Measurements from ENCODE around the gene LRRC55. TPM values are rescaled to one million over a fixed set of nuclear protein-coding genes. Genes with fewer than 3 reads are reported as not detected.

Gene LRRC55
- total and polyA plus RNA-seq, 2 experiments from 2014 or later, result 0.10 TPM; not detected in 1

- WGBS (ENCODE audit: low lambda C conversion rate, missing lambda C conversion rate), result 44% methylated on average over 2 of the region's 2 CpGs
- Histone ChIP-seq H3K27me3 (no peaks in the 10 kb centered on the region), H3K9me3 (ENCODE audit: low read depth) (no peaks in the 10 kb centered on the region), H3K79me2 (no peaks in the 10 kb centered on the region), H3K4me2 (peak overlapping the region; percentile 37), H3K9me2 (replicated peaks; ENCODE audit: insufficient read depth) (no peaks in the 10 kb centered on the region), H3K4me1 (ENCODE audit: insufficient read depth) (peaks cover 16% of the 10 kb centered on the region), H4K20me1 (ENCODE audit: insufficient read depth, poor library complexity, severe bottlenecking) (no peaks in the 10 kb centered on the region), H3K4me3 (no peak overlapping the region), H3K36me3 (replicated peaks; ENCODE audit: insufficient read depth, low read depth) (no peaks in the 10 kb centered on the region), H2AFZ (no peak overlapping the region), H3K27ac (peak overlapping the region; percentile 74)
- TF ChIP-seq EZH2 (IDR thresholded peaks at IDR 0.05; ENCODE audit: borderline replicate concordance) (no peak), EZH2phosphoT487 (IDR thresholded peaks at IDR 0.05; ENCODE audit: low read depth, severe bottlenecking, unreplicated experiment) (no peak), CTCF (IDR thresholded peaks at IDR 0.05; ENCODE audit: poor library complexity) (no peak)
- peak; percentile 17 for DNase-seq (ENCODE audit: low spot score)
Measured at GRCh38 chr11:57214098-57214417, 32.3 kb downstream of the LRRC55 start.

- Histone ChIP-seq H3K9me2 (replicated peaks; ENCODE audit: insufficient read depth) (no peaks in the 10 kb centered on the region), H2AFZ (no peak overlapping the region), H3K27me3 (no peaks in the 10 kb centered on the region), H3K79me2 (no peaks in the 10 kb centered on the region), H3K9me3 (ENCODE audit: low read depth) (no peaks in the 10 kb centered on the region), H3K4me3 (no peak overlapping the region), H3K4me1 (ENCODE audit: insufficient read depth) (peaks cover 16% of the 10 kb centered on the region), H3K4me2 (peak overlapping the region; percentile 37), H4K20me1 (ENCODE audit: insufficient read depth, poor library complexity, severe bottlenecking) (no peaks in the 10 kb centered on the region), H3K36me3 (replicated peaks; ENCODE audit: insufficient read depth, low read depth) (no peaks in the 10 kb centered on the region), H3K27ac (peak overlapping the region; percentile 74)
- DNase-seq (ENCODE audit: low spot score), result peak; percentile 26
- WGBS (ENCODE audit: low lambda C conversion rate, missing lambda C conversion rate), result 46% methylated on average over 3 of the region's 3 CpGs
- TF ChIP-seq EZH2 (IDR thresholded peaks at IDR 0.05; ENCODE audit: borderline replicate concordance), result no peak
- TF ChIP-seq CTCF (IDR thresholded peaks at IDR 0.05; ENCODE audit: poor library complexity), result no peak
Measured at GRCh38 chr11:57214494-57214893, 32.7 kb downstream of the LRRC55 start.

DNA sequence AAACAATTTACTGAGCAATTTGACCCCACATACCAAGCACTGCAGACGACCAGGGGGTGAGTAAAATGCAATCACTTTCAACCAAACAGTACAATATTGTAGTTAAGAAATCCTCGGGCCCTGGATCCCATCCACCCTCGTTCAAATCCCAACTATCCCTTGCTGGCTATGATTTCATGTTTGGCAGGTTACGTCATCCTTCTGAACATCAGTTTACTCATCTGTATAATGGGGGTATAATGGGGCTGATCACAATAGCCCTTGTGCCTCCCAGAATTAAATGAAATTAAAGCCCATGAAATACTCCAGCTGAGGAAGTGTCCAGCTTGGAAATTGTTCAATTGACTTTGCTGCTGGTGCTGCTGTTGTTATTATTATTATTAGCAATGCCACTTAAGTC lies 34.7 kb downstream of the LRRC55 start:
- TF ChIP-seq EZH2 (IDR thresholded peaks at IDR 0.05; ENCODE audit: borderline replicate concordance) (no peak), EZH2phosphoT487 (IDR thresholded peaks at IDR 0.05; ENCODE audit: low read depth, severe bottlenecking, unreplicated experiment) (no peak), CTCF (IDR thresholded peaks at IDR 0.05; ENCODE audit: poor library complexity) (no peak)

GRCh38 chr11:57217053-57217452 lies 35.3 kb downstream of the LRRC55 start:
- Histone ChIP-seq H3K79me2 (no peaks in the 10 kb centered on the region), H3K4me1 (ENCODE audit: insufficient read depth) (peaks cover 16% of the 10 kb centered on the region), H3K27ac (no peak overlapping the region), H3K9me2 (replicated peaks; ENCODE audit: insufficient read depth) (no peaks in the 10 kb centered on the region), H2AFZ (no peak overlapping the region), H3K4me2 (no peak overlapping the region), H3K4me3 (no peak overlapping the region), H3K9me3 (ENCODE audit: low read depth) (no peaks in the 10 kb centered on the region), H3K27me3 (no peaks in the 10 kb centered on the region), H4K20me1 (ENCODE audit: insufficient read depth, poor library complexity, severe bottlenecking) (no peaks in the 10 kb centered on the region), H3K36me3 (replicated peaks; ENCODE audit: insufficient read depth, low read depth) (no peaks in the 10 kb centered on the region)
- DNase-seq (ENCODE audit: low spot score), result no peak
- 67% methylated on average over 4 of the region's 4 CpGs for WGBS (ENCODE audit: low lambda C conversion rate, missing lambda C conversion rate)
- TF ChIP-seq CTCF (IDR thresholded peaks at IDR 0.05; ENCODE audit: poor library complexity) (no peak), EZH2phosphoT487 (IDR thresholded peaks at IDR 0.05; ENCODE audit: low read depth, severe bottlenecking, unreplicated experiment) (no peak), EZH2 (IDR thresholded peaks at IDR 0.05; ENCODE audit: borderline replicate concordance) (no peak)

More for the DNA sequence above, 34.7 kb downstream of the LRRC55 start:
- peaks cover 16% of the 10 kb centered on the region for H3K4me1 ChIP-seq (ENCODE audit: insufficient read depth)
- no peak overlapping the region for H3K4me2 ChIP-seq
- no peaks in the 10 kb centered on the region for H3K9me2 ChIP-seq (replicated peaks; ENCODE audit: insufficient read depth)
- no peak overlapping the region for H3K4me3 ChIP-seq
- H2AFZ ChIP-seq, result no peak overlapping the region
- no peak overlapping the region for H3K27ac ChIP-seq
- H3K9me3 ChIP-seq (ENCODE audit: low read depth), result no peaks in the 10 kb centered on the region
- no peaks in the 10 kb centered on the region for H3K27me3 ChIP-seq
- no peaks in the 10 kb centered on the region for H4K20me1 ChIP-seq (ENCODE audit: insufficient read depth, poor library complexity, severe bottlenecking)
- H3K36me3 ChIP-seq (replicated peaks; ENCODE audit: insufficient read depth, low read depth), result no peaks in the 10 kb centered on the region
- H3K79me2 ChIP-seq, result no peaks in the 10 kb centered on the region
- WGBS (ENCODE audit: low lambda C conversion rate, missing lambda C conversion rate), result 63% methylated on average over 4 of the region's 4 CpGs
- no peak for DNase-seq (ENCODE audit: low spot score)

Data from hepatocyte (in vitro differentiated cells).